Heart left ventricle (tissue), 13 donors: ENCODE measurements around the gene WBP2.

Experiments
- CTCF ChIP-seq, 12 donors: fragments of 200-600 bp; sonication (generic) in 4 of 12; IDR thresholded peaks; one replicate each; pipeline versions ENCODE4 v1.5.0 to v1.8.0; 2018 to 2022; ENCODE audit warnings: antibody characterized with exemption in 12 of 12, mild to moderate bottlenecking in 5 of 12
- POLR2A ChIP-seq, 2 donors: fragments of 450-650 bp; IDR thresholded peaks; one replicate each; pipeline ENCODE4 v1.6.1; 2017; ENCODE audit warnings: antibody characterized with exemption in 2 of 2, mild to moderate bottlenecking in 2 of 2, moderate library complexity in 2 of 2
- donor health status: ischemic (EF 13 %, LVEDD 7.1; RV severe dilation, severe dysfunction).
- donor health status: DM: no; HTN: yes; CAD: no.
- donor health status: DM: no; HTN: no; CAD: no.
- donor health status: ischemic (EF 25% LVEDD 6.9; RV normal size, moderate dysfunction).
- donor health status: ischemic (EF 25% LVEDD 5.7; RV mildly dilated, moderate dysfunction).
- donor health status: ischemic (EF 35%, LVEDD 5.7; RV mildly dilated, moderate dysfunction).
- donor health status: nonischemic (EF 11% LVEDD 7.7; RV severe dilation, severe dysfunction).
- donor health status: DM: yes; HTN: yes; CAD: no.
- donor health status: PGD.
- donor health status: ischemic (EF 29% LVEDD 5.4; RV normal size, mild dysfunction).
- donor health status: nonischemic (EF 23%, LVEDD 6.1; RV moderate dilation, normal function).

GRCh38 chr17:75881678-75882454, 26.7 kb upstream of the WBP2 start:
- no peak for TF ChIP-seq CTCF (IDR thresholded peaks at IDR 0.05)
- TF ChIP-seq POLR2A (IDR thresholded peaks at IDR 0.05), result no peak
